ENCODE data around the gene TRMT6. TPM values are rescaled to one million over a fixed set of nuclear protein-coding genes. Genes with fewer than 3 reads are reported as not detected.

Gene TRMT6
- total RNA-seq, 1 donor from 2014 or later: 11.1 TPM

GRCh38 chr20:5945963-5946362 lies 4.4 kb downstream of the TRMT6 start:
- peaks cover 19% of the 10 kb centered on the region for H3K4me1 Mint-ChIP-seq (ENCODE audit: unreplicated experiment)
- no peak overlapping the region for H3K4me3 Mint-ChIP-seq (ENCODE audit: unreplicated experiment)
- H3K36me3 Mint-ChIP-seq (ENCODE audit: unreplicated experiment): peaks cover 33% of the 10 kb centered on the region
- no peak for TF ChIP-seq CTCF (IDR thresholded peaks at IDR 0.05)
- H3K27me3 Mint-ChIP-seq (ENCODE audit: unreplicated experiment): no peaks in the 10 kb centered on the region
- H3K27ac Mint-ChIP-seq (ENCODE audit: unreplicated experiment): no peak overlapping the region
- no peak for DNase-seq (ENCODE audit: extremely low spot score, unreplicated experiment)
- H3K9me3 Mint-ChIP-seq (ENCODE audit: unreplicated experiment): no peaks in the 10 kb centered on the region

- Mint-ChIP-seq H3K4me1 (ENCODE audit: unreplicated experiment) (no peaks in the 10 kb centered on the region), H3K27ac (ENCODE audit: unreplicated experiment) (no peak overlapping the region), H3K9me3 (ENCODE audit: unreplicated experiment) (no peaks in the 10 kb centered on the region), H3K27me3 (ENCODE audit: unreplicated experiment) (no peaks in the 10 kb centered on the region), H3K4me3 (ENCODE audit: unreplicated experiment) (no peak overlapping the region), H3K36me3 (ENCODE audit: unreplicated experiment) (peaks cover 35% of the 10 kb centered on the region)
- DNase-seq (ENCODE audit: extremely low spot score, unreplicated experiment): no peak
- no peak for TF ChIP-seq CTCF (IDR thresholded peaks at IDR 0.05)
Measured at GRCh38 chr20:5938456-5939029, 11.8 kb downstream of the TRMT6 start.

GRCh38 chr20:5936238-5936637 lies 14.1 kb downstream of the TRMT6 start:
- DNase-seq (ENCODE audit: extremely low spot score, unreplicated experiment): no peak
- H3K9me3 Mint-ChIP-seq (ENCODE audit: unreplicated experiment): no peaks in the 10 kb centered on the region
- no peak overlapping the region for H3K4me3 Mint-ChIP-seq (ENCODE audit: unreplicated experiment)
- TF ChIP-seq CTCF (IDR thresholded peaks at IDR 0.05): no peak
- peaks cover 19% of the 10 kb centered on the region for H3K36me3 Mint-ChIP-seq (ENCODE audit: unreplicated experiment)
- no peaks in the 10 kb centered on the region for H3K4me1 Mint-ChIP-seq (ENCODE audit: unreplicated experiment)
- peaks cover 4% of the 10 kb centered on the region for H3K27me3 Mint-ChIP-seq (ENCODE audit: unreplicated experiment)
- no peak overlapping the region for H3K27ac Mint-ChIP-seq (ENCODE audit: unreplicated experiment)

- Mint-ChIP-seq H3K36me3 (ENCODE audit: unreplicated experiment) (peaks cover 15% of the 10 kb centered on the region), H3K9me3 (ENCODE audit: unreplicated experiment) (no peaks in the 10 kb centered on the region), H3K4me1 (ENCODE audit: unreplicated experiment) (no peaks in the 10 kb centered on the region), H3K27ac (ENCODE audit: unreplicated experiment) (no peak overlapping the region), H3K4me3 (ENCODE audit: unreplicated experiment) (no peak overlapping the region), H3K27me3 (ENCODE audit: unreplicated experiment) (peaks cover 9% of the 10 kb centered on the region)
- TF ChIP-seq CTCF (IDR thresholded peaks at IDR 0.05): no peak
- DNase-seq (ENCODE audit: extremely low spot score, unreplicated experiment): no peak
Measured at GRCh38 chr20:5935384-5935783, 14.9 kb downstream of the TRMT6 start.

- Mint-ChIP-seq H3K4me3 (ENCODE audit: unreplicated experiment) (no peak overlapping the region), H3K27ac (ENCODE audit: unreplicated experiment) (no peak overlapping the region), H3K9me3 (ENCODE audit: unreplicated experiment) (no peaks in the 10 kb centered on the region), H3K4me1 (ENCODE audit: unreplicated experiment) (no peaks in the 10 kb centered on the region), H3K36me3 (ENCODE audit: unreplicated experiment) (peaks cover 9% of the 10 kb centered on the region), H3K27me3 (ENCODE audit: unreplicated experiment) (peaks cover 14% of the 10 kb centered on the region)
- TF ChIP-seq CTCF (IDR thresholded peaks at IDR 0.05): peak; percentile 21
- no peak for DNase-seq (ENCODE audit: extremely low spot score, unreplicated experiment)
Measured at GRCh38 chr20:5933802-5934436, 16.4 kb downstream of the TRMT6 start.
